ENCODE measurements around the gene PSG11.
"Not testable (repeated sequence)": the region's sequence is repeated elsewhere in the genome, so short reads cannot be mapped to it uniquely, and the experiment has no call there.

Gene PSG11

DNA sequence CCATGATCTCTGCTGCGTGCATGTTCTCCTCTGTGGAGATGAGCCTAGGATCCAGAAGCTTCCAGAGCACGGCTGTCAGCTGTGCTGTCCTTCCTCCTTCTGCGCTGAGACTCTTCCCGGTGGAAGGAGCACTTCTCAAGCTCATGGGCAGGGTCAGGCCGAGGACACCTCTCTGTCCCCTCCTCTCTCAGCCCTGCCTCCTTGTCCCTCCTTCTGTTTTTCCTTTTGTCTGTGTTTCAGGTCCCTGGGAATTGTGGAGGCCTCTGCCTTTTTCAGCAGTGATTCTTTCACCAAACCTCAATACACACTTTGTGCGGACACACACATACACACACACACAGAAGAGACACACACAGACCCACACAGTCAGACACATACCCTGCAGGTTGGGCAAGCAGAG, at the start of gene PSG11:
Gene PSG11, minus strand, starts transcription at position 101 of the 400 bp plus-strand sequence. Its CDS starts 97 bp downstream, at position 4.
- not testable (repeated sequence) for DNase-seq

DNA sequence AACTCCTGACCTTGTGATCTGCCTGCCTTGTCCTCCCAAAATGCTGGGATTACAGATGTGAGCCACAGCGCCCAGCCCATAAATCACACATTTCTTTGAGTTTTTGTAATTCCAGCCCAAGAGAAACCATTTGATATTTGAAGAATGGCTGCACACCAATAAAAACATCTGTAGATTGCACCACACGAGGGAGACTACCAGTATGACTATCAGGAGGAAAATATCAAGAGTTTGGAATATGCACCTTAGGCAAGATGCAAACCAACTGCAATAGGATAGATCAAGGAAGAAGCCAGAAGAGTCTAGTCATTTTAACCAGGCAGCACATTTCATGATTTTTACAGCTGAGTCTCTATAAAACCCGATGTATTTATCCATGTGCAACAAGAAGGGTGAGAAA, 36.1 kb upstream of the PSG11 start:
- not testable (repeated sequence) for DNase-seq

DNA sequence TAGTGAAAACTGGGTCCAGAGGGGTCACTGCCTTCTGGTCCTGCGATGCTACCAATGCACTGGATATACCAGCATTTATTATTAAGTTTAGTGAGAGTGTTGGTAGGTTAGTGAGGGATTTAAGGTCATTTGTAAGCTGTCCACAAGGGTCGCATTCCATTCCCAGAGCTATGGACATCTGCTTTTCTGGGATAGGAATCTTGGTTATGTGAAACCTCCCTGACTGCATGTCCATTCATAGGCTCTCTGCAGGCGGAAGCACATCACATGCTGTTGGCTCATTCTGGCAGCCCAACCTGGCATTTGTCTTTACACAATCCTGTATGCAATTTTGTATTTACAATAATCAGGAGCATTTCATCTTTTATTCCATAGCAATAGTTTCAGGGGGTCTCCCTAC, 35.1 kb upstream of the PSG11 start:
- not testable (repeated sequence) for DNase-seq

GRCh38 chr19:43060254-43060653, 34.0 kb upstream of the PSG11 start:
- DNase-seq, result not testable (repeated sequence)

DNA sequence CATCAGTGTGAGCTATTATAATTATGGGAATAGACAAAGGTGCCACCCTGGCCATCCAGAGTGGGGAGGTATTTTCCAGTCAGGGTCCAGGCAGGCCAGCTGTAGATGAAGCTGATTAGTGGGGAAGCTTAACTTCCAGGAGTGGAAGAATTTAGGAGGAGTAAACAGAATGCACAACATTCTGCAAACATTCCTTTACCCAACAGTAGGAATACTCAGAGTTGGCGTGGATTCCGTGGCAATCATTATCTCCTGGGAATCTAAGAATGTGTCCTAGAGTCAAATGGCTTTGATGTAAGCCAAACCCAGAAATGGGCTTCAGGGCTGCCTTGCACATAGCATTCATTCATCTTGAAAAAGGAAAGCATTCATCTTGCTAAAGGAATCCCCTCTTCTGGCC, 33.2 kb upstream of the PSG11 start:
- DNase-seq, result not testable (repeated sequence)

- DNase-seq, result not testable (repeated sequence)
Measured at GRCh38 chr19:43058440-43058839, 32.2 kb upstream of the PSG11 start.

- DNase-seq, result not testable (repeated sequence)
Measured at GRCh38 chr19:43047966-43048365, 21.7 kb upstream of the PSG11 start.

DNA sequence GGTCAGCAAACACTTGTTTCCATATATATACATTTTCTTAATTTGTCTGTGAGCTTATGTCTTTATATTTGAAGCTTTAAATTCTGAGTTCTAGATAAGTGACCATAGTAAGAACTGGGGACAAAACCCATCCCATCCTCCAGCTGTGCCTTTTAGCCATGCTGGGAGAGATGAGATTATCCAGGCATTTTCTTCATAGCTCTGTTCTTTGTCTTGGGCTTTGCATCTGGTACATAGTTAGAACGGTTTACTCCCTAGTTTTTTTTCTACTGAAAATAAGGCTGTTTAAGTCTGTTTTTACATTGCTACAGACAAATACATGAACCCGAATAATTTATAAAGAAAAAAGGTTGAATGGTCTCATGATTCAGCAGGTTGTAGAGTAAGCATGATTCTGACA, 20.3 kb upstream of the PSG11 start:
- DNase-seq, result not testable (repeated sequence)

DNA sequence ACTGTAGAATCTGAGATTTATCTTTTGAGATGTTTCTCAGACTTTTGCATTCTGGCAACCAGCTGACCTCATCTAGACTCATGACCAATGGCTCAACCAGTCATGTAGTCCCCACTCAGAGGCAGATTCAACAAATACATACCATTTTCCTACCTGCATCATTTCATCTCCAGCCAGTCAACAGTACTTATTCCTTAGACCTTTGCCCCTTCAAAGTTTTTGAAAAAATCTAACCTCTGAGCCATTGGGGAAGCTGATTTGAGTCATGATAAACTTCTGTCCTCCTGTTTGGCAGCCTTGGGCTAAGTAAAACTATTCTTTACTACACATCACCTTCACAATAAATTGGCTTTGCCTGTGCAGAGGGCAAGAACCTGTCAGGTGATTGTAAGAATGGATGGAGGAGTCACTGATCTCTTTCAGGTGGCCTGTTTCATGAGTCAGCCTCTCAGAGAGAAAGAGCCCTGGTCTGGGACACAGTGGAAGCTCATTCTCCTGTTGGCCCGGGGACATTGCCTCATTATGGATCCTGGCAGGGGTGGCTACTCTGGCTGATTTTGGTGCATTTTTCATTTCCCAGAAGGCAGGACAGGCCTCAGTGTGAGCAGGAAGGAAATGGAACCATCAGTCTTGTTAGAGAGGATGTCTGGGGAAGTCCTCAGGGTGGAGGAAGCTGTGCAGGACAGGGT, 17.4 kb upstream of the PSG11 start:
- DNase-seq, result not testable (repeated sequence)

- not testable (repeated sequence) for DNase-seq
Measured at GRCh38 chr19:43031645-43032044, 5.4 kb upstream of the PSG11 start.

- DNase-seq, result no peak
Measured at GRCh38 chr19:43028866-43029265, 2.6 kb upstream of the PSG11 start.

GRCh38 chr19:43027985-43028384, 1.7 kb upstream of the PSG11 start:
- DNase-seq, result not testable (repeated sequence)

DNA sequence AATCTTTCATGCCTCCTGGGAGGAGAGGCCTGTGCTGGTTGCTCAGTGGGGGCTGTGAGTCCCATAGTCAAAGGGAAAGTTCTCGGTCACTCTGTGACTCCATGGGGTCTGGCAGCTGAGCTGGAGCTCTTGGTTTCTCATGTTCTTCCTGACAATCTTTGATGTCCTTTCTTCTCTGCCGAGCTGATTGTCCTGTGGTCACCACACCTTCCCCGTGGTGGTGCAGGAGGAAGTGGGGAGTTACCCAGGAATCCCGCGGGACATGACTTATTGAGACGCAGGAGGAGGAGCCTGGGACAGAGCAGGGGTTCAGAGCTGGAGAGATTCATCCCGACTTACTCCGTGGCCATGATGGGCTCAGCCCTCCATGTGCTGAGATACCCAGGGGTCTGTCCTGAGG, 792 bp upstream of the PSG11 start:
- not testable (repeated sequence) for DNase-seq

- not testable (repeated sequence) for DNase-seq
Measured at GRCh38 chr19:43022098-43022497, 4.2 kb downstream of the PSG11 start.

- not testable (repeated sequence) for DNase-seq
Measured at GRCh38 chr19:43021629-43022028, 4.6 kb downstream of the PSG11 start.

DNA sequence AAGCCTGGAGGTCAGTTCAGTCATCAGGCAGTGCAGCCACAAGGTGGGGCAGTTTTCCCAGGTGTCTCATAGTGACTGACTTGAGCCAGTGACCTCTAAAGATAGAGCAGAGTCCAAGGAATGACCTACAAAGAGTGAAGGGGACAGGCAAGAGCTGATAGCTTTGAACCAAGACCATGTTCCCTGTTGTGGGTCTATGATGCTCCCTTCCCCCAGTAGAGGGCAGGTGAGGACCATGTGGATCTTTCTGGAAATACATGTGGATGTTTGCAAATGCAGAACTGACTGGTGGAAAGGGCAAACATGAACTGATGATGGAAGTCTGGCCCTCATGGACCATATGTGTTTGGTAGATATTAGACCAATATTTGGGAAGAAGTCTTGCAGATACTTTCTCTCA, 6.7 kb downstream of the PSG11 start:
- DNase-seq, result not testable (repeated sequence)

DNA sequence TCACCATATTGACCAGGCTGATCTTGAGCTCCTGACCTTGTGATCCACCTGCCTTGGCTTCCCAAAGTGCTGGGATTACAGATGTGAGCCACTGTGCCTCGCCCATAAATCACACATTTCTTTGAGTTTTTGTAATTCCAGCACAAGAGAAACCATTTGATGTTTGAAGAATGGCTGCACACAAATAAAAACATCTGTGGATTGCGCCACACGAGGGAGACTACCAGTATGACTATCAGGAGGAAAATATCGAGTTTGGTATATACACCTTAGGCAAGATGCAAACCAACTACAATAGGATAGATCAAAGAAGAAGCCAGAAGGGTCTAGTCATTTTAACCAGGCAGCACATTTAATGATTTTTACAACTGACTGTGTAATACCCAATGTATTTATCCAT, 20.4 kb downstream of the PSG11 start:
- not testable (repeated sequence) for DNase-seq

DNA sequence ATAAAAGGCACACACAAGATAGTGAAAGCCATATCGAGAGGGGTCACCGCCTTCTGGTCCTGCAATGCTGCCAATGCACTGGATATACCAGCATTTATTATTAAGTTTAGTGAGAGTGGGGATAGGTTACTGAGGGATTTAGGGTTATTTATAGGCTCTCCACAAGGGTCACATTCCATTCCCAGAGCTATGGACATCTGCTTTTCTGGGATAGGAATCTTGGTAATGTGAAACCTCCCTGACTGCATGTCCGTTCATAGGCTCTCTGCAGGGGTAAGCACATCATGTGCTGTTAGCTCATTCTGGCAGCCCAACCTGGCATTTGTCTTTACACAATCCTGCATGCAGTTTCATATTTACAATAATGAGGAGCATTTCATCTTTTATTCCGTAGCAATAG, 21.4 kb downstream of the PSG11 start:
- DNase-seq, result not testable (repeated sequence)

- not testable (repeated sequence) for DNase-seq
Measured at GRCh38 chr19:43003634-43004033, 22.6 kb downstream of the PSG11 start.

DNA sequence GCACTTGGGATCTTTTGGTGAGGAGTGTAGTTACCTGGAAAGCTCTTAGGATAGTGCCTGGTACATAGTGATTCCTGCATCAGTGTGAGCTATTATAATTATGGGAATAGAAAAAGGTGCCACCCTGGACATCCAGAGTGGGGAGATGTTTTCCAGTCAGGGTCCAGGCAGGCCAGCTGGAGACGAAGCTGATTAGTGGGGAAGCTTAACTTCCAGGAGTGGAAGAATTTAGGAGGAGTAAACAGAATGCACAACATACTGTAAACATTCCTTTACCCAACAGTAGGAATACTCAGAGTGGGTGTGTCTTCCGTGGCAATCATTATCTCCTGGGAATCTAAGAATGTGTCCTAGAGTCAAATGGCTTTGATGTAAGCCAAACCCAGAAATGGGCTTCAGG, 23.3 kb downstream of the PSG11 start:
- DNase-seq, result not testable (repeated sequence)

DNA sequence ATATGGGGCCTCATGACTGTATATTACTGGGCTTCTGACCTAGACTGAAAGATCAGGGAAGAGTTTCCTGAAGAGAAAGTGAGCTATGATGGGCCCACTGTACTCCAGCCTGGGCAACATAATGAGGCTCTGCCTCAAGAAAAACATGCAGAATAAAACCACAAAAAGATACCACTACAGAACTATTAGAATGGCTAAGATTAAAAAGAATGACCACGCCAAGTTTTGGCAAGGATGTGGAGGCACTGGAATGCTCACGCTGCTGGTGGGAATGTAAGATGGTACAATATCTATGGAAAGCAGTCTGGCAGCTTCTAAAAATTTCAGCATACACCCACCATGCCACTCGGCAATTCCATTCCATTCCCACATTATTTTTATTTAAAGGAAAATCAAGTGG, 30.1 kb downstream of the PSG11 start:
- not testable (repeated sequence) for DNase-seq

GRCh38 chr19:42992029-42992604, 34.2 kb downstream of the PSG11 start:
- not testable (repeated sequence) for DNase-seq

GRCh38 chr19:42989851-42990250, 36.4 kb downstream of the PSG11 start:
- DNase-seq, result peak; percentile 14 to 73

GRCh38 chr19:42989186-42989585, 37.1 kb downstream of the PSG11 start:
- peak in 1 of 2 experiments; percentile 10 for DNase-seq
